ENCODE results near the gene CAPZA1.
"Not testable (repeated sequence)": the region's sequence is repeated elsewhere in the genome, so short reads cannot be mapped to it uniquely, and the experiment has no call there.

CAPZA1 gene

DNA sequence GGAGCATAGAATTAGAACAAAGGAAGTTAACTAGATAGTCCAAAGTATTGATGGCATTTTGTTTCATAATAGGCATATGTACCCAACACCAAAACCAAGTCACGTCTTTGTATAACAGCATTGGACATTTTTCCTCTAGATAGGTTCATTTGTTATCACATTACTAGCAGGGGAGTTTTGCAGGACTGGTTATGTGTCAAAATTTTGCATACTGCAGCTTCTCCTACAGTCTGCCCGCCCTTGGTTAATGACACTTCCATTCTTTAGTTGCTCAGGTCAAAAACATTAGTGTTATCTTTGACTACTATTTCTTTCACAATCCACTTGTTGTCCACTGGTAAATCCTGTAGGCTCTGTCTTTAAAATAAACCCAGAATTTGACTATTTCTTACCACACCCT is 8.9 kb downstream of the CAPZA1 start:
- no peak for DNase-seq

DNA sequence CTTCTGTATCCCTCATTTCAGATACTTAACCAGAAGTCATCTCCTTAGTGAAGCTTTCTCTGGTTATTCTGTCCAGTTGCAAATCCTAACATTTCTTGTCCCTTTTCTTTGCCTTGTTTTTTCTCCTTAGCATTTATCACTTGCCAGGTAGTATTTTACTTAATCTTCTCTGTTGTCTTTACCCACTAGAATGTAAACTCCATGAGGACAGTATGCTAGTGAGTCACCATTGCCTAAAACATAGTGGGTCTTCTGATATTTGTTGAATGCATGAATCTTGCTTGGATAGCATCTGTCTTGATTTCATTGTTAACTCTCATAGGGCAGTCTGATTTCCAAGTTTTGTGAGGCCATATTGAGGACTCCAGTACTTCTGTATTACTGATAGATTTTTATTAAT is 9.6 kb downstream of the CAPZA1 start:
- DNase-seq = no peak

DNA sequence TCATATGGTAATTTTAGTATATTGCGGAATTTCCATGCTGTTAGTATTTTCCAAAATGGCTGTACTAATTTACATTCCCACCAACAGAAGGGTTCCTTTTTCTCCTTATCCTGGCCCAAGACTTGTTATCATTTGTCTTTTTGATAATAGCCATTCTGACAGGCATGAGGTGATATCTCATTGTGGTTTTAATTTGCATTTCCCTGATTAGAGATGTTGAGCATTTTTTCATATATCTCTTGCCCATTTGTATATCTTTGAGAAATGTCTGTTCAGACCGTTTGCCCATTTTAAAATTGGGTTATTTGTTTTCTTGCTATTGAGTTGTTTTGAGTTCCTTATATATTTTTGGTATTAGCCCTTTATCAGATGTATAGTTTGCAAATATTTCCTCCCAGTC is 14.0 kb downstream of the CAPZA1 start:
- no peak for DNase-seq

GRCh38 chr1:112634367-112634766 is 14.7 kb downstream of the CAPZA1 start:
- DNase-seq = no peak

- DNase-seq = no peak
These were observed 16.4 kb downstream of the CAPZA1 start for GRCh38 chr1:112636056-112636455.

- no peak for DNase-seq
These were observed 17.1 kb downstream of the CAPZA1 start for GRCh38 chr1:112636597-112637253.

DNA sequence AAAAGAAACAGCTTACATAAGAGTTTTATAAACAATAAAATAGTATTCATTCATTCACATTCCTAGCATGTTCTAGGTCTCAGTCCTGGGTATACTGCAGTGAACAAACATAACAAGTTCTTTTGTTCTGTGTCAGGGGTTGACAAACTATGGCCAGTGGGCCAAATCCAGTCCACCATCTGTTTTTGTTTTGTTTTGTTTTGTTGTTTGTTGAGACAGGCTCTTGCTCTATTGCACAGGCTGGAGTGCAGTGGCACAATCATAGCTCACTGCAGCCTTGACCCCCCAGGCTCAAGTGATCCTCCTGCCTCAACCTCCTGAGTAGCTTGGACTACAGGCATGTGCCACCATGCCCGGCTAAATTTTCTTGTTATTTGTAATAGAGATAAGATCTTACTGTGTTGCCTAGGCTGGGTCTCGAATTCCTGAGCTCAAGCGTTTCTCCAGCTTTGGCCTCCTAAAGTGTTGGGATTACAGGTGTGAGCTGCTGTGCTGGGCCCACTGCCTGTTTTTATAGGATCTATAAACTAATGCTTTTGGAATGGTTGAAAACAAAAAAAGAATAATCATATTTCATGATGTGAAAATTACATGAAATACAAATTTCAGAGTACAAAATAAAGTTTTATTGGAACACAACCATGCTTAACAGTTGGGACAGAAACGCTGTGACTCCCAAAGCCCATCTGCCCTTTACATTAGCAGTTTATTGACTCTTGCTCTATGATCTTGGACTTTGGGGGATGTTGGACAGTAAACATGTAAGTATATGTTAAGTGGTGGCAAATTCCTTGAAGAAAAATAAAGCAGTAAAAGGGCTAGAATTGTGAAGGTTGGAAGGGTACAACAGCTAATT is 17.9 kb downstream of the CAPZA1 start:
- DNase-seq = no peak

DNA sequence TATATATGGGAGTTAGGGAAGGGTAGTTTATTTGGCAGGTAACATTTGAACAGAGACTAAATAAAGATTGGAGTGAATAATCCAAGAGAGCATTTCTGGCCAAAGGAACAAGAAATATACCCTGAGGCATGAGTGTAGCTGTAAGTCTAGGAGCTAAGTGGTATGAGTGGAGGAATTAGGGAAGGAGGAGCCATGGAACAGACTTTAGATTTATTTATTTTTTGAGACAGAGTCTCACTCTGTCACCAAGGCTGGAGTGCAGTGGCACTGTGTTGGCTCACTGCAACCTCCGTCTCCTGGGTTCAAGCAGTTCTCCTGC is 18.4 kb downstream of the CAPZA1 start:
- DNase-seq = no peak

GRCh38 chr1:112640437-112640836 is 20.8 kb downstream of the CAPZA1 start:
- DNase-seq = not testable (repeated sequence)

DNA sequence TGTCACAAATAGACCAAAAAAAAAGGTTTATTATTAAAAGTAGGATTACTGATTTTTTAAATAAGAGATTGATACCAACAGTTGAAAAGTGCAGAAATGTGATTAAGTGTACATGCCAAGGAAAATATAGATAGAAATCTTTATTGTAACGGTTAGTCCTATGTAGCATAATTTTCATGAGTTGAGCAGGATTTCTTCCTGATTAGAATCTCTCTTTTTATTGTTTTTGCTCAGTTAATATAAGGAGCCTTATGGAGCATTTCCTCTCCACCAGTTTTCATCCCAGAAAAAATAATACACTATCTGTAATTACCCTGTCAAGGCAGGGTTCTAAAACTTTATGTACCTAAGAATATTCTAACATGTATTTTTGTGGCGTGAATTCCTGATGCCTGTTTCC is 23.4 kb downstream of the CAPZA1 start:
- no peak for DNase-seq

- no peak for DNase-seq
These were observed 26.6 kb downstream of the CAPZA1 start for GRCh38 chr1:112646225-112646624.

DNA sequence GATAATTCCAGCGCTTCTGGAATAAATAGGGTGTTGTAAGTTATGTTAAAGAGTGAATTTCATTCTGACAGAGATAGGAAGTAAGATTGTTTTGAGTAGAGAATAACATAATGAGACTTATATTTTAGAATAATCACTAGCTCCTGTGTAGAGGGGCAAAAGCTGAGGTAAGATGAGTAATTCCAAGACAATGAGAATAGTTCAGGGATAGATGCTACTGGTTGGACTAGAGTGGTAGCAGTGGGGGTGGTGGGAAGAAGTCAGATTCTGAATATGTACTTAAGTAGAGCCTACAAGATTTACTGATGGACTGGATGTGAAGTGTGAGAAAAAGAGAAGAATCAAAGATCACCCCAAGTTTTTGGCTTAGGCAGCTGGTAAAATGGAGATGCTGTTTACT is 31.6 kb downstream of the CAPZA1 start:
- DNase-seq = no peak

DNA sequence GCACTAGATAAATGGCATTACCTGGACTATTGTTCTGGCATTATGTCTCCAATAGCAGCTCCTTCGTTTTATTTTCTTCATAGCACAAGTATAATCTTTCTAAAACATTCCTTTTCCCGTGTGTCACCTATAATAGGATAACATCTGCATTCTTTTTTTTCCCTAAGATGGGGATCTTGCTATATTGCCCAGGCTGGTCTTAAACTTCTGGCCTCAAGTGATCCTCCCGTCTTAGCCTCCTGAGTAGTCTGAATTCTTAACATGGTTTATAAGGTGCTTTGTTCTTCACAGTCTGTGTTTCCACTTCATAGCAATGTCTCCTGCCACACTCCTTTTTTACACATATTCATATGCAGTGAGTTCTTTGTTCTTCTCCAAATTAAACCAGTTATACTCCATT is 46.2 kb downstream of the CAPZA1 start:
- DNase-seq = no peak

GRCh38 chr1:112666946-112667345 is 47.3 kb downstream of the CAPZA1 start:
- no peak for DNase-seq

DNA sequence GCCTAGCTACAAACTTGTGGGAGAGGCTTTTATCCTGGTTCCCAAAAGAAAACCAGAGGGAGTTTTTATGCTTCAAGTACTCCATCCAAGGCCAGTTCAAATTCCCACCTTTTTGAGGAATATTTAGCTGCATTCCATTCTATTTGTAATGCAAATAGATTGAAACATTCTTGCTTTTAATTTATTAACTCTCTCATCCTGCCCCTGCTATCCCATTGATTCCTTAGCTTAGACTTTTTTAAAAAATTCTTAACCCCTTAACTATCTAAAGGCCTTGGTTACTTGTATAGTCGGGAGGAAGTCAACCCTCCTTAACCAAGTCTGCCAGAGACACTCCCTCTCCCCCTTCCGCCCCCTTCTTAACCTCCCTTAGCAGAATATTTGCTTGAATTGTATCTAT is 52.4 kb downstream of the CAPZA1 start:
- no peak for DNase-seq

DNA sequence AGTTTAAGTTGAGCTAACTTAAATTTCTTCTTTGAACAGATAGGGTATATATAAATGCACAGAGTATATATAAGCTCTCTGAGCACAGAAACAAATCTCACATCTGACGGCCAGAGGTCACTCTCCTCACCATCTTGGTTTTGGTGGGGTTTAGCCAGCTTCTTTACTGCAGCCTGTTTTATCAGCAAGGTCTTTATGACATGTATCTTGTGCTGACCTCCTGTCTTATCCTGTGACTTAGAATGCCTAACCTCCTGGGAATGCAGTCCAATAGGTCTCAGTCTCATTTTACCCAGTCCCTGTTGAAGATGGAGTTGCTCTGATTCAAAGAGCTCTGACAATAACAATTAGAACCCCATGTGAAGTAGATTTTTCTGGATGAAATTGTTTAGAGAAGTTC is 53.2 kb downstream of the CAPZA1 start:
- DNase-seq = no peak

DNA sequence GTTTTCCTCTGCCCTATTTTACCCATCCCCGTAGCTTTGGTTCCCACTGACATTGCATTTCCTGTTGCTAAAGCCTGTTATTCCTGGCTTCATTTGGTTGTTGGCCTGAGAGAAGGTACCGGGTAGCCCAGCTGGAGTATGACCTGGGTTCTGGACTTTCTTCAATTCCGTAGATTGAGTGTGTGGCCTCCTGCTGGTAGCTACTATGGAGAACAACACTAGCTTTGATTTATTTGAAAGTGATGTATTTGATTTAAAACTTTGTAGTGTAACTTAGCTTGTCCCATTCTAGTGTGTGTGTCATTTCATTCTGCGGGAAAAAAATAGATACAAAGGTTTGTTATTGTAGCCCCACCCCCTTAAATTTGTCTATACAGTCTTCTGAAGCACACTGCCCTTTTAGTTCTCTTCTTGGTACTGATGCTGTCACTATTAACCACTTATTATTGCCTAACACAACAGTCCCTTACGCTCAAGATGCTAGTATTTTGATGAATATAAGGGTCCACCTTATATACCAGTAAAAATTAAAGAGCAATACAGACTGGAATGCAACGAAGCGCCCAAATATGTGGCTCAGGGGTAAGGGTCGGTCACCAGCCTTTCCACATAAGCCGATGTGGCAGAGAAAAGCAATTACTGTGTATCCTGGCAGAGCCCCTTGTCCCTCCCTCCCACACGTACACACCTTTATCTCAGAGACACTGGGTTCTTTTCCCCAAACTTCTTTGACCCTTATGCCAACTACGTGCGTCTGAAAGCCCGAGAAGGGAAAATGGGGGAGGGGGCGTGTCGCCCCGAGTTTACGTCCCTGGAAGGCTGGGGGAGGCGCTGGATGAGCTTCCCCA is 54.2 kb downstream of the CAPZA1 start:
- no peak for DNase-seq

- peak; percentile 32 to 53 for DNase-seq
These were observed 54.9 kb downstream of the CAPZA1 start, which contains the start of gene MOV10 for GRCh38 chr1:112674440-112674985. Gene MOV10 (plus strand): TSS chr1:112674659. CDS start chr1:112674913, 254 bp downstream.

- peak; percentile 25 to 37 for DNase-seq
These were observed 55.5 kb downstream of the CAPZA1 start for GRCh38 chr1:112674986-112675727.

GRCh38 chr1:112675728-112676381 is 56.2 kb downstream of the CAPZA1 start:
- no peak for DNase-seq

DNA sequence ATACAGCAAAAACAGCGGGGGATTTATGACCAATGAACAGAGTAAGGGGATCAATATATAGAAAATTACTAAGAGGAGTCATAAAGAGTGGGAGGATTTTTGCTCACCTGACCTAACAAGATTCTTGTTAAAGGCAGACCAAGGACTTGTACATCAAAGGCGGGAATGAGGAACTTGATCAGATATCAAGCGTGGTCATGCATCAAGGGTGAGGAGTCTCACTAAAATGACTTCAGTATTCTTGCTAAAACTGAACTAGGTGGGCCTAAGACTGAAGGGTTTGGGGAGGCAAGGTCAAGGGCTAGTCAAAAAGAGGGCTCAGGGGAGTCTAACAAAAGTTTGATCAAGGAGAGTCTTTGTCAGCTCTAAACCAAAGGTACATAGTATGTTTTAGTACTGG is 56.9 kb downstream of the CAPZA1 start:
- no peak for DNase-seq

- no peak for DNase-seq
These were observed 57.9 kb downstream of the CAPZA1 start for GRCh38 chr1:112677501-112677900.

All from NCI-H2081 (cell line).